ENCODE measurements around the gene THADA. TPM values are rescaled to one million over a fixed set of nuclear protein-coding genes. Genes with fewer than 3 reads are reported as not detected.
A peak's percentile ranks its signal among the peaks of the same experiment; 100 is the strongest.

THADA gene
- total and polyA plus RNA-seq, 2 experiments from 2014 or later, result 10.8 to 18.8 TPM

GRCh38 chr2:43424262-43425207, 171.3 kb downstream of the THADA start:
- DNase-seq (ENCODE audit: low spot score), result peak; percentile 20
- peak overlapping the region; percentile 95 for H3K27ac ChIP-seq
- H3K4me1 ChIP-seq (ENCODE audit: insufficient read depth), result peaks cover 39% of the 10 kb centered on the region
- no peaks in the 10 kb centered on the region for H4K20me1 ChIP-seq (ENCODE audit: insufficient read depth, poor library complexity, severe bottlenecking)
- H3K4me2 ChIP-seq, result peak overlapping the region; percentile 28
- H3K9me2 ChIP-seq (replicated peaks; ENCODE audit: insufficient read depth), result no peaks in the 10 kb centered on the region
- H3K4me3 ChIP-seq, result no peak overlapping the region
- no peaks in the 10 kb centered on the region for H3K27me3 ChIP-seq
- no peaks in the 10 kb centered on the region for H3K9me3 ChIP-seq (ENCODE audit: low read depth)
- TF ChIP-seq EZH2 (IDR thresholded peaks at IDR 0.05; ENCODE audit: borderline replicate concordance) (no peak), EZH2phosphoT487 (IDR thresholded peaks at IDR 0.05; ENCODE audit: low read depth, severe bottlenecking, unreplicated experiment) (no peak)
- TF ChIP-seq, protein P1, sequence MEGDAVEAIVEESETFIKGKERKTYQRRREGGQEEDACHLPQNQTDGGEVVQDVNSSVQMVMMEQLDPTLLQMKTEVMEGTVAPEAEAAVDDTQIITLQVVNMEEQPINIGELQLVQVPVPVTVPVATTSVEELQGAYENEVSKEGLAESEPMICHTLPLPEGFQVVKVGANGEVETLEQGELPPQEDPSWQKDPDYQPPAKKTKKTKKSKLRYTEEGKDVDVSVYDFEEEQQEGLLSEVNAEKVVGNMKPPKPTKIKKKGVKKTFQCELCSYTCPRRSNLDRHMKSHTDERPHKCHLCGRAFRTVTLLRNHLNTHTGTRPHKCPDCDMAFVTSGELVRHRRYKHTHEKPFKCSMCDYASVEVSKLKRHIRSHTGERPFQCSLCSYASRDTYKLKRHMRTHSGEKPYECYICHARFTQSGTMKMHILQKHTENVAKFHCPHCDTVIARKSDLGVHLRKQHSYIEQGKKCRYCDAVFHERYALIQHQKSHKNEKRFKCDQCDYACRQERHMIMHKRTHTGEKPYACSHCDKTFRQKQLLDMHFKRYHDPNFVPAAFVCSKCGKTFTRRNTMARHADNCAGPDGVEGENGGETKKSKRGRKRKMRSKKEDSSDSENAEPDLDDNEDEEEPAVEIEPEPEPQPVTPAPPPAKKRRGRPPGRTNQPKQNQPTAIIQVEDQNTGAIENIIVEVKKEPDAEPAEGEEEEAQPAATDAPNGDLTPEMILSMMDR (IDR thresholded peaks at IDR 0.05; ENCODE audit: poor library complexity), result no peak
- WGBS (ENCODE audit: low lambda C conversion rate, missing lambda C conversion rate), result 73% methylated on average over 6 of the region's 6 CpGs
- no peak overlapping the region for H2AFZ ChIP-seq
- H3K36me3 ChIP-seq (replicated peaks; ENCODE audit: insufficient read depth, low read depth), result no peaks in the 10 kb centered on the region
- H3K79me2 ChIP-seq, result no peaks in the 10 kb centered on the region

GRCh38 chr2:43423941-43424261, 171.9 kb downstream of the THADA start:
- Histone ChIP-seq H4K20me1 (ENCODE audit: insufficient read depth, poor library complexity, severe bottlenecking) (no peaks in the 10 kb centered on the region), H3K9me3 (ENCODE audit: low read depth) (no peaks in the 10 kb centered on the region), H2AFZ (no peak overlapping the region), H3K4me2 (peak overlapping the region; percentile 28), H3K27ac (peak overlapping the region; percentile 64), H3K27me3 (no peaks in the 10 kb centered on the region), H3K36me3 (replicated peaks; ENCODE audit: insufficient read depth, low read depth) (no peaks in the 10 kb centered on the region), H3K4me3 (no peak overlapping the region), H3K9me2 (replicated peaks; ENCODE audit: insufficient read depth) (no peaks in the 10 kb centered on the region), H3K4me1 (ENCODE audit: insufficient read depth) (peaks cover 39% of the 10 kb centered on the region), H3K79me2 (no peaks in the 10 kb centered on the region)
- TF ChIP-seq, protein P1 (IDR thresholded peaks at IDR 0.05; ENCODE audit: poor library complexity), result no peak
- TF ChIP-seq EZH2 (IDR thresholded peaks at IDR 0.05; ENCODE audit: borderline replicate concordance), result no peak
- TF ChIP-seq EZH2phosphoT487 (IDR thresholded peaks at IDR 0.05; ENCODE audit: low read depth, severe bottlenecking, unreplicated experiment), result no peak
- DNase-seq (ENCODE audit: low spot score), result no peak

DNA sequence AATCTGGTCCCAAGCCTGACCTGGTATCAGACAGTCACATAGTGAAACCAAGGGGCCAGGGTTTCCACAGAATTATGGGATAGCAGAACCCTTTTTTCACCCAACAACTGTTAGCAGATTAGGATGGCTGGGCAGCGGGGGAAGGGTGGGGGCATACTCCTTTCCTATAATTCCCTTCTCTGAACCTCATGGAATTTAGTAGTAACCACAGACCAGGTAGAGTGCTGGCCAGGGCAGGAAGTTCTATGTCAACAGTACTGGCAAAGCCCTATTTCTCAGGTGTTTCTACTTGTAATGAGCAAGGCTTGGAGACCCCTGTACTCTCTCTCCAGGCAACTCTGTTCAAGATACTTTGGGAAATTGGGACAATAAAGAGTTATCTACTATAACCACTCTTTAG, 174.6 kb downstream of the THADA start:
- Histone ChIP-seq H3K4me1 (ENCODE audit: insufficient read depth) (peaks cover 44% of the 10 kb centered on the region), H4K20me1 (ENCODE audit: insufficient read depth, poor library complexity, severe bottlenecking) (no peaks in the 10 kb centered on the region), H3K9me2 (replicated peaks; ENCODE audit: insufficient read depth) (no peaks in the 10 kb centered on the region), H3K4me3 (no peak overlapping the region), H3K79me2 (no peaks in the 10 kb centered on the region), H3K27me3 (no peaks in the 10 kb centered on the region), H3K27ac (peak overlapping the region; percentile 63), H3K4me2 (no peak overlapping the region), H3K36me3 (replicated peaks; ENCODE audit: insufficient read depth, low read depth) (no peaks in the 10 kb centered on the region), H2AFZ (no peak overlapping the region), H3K9me3 (ENCODE audit: low read depth) (no peaks in the 10 kb centered on the region)
- 96% methylated on average over 1 of the region's 1 CpG for WGBS (ENCODE audit: low lambda C conversion rate, missing lambda C conversion rate)
- DNase-seq (ENCODE audit: low spot score), result no peak
- TF ChIP-seq EZH2phosphoT487 (IDR thresholded peaks at IDR 0.05; ENCODE audit: low read depth, severe bottlenecking, unreplicated experiment) (no peak), EZH2 (IDR thresholded peaks at IDR 0.05; ENCODE audit: borderline replicate concordance) (no peak)
- TF ChIP-seq, protein P1 (IDR thresholded peaks at IDR 0.05; ENCODE audit: poor library complexity), result no peak

All from hepatocyte (in vitro differentiated cells).